Endothelial cell of umbilical vein (primary cell): ENCODE measurements around the gene CFAP46.

Experiments
- CTCF ChIP-seq, 2 donors: IDR thresholded peaks; 1 replicate in 1 of 2; 2 replicates in 1 of 2; pipeline ENCODE4 v1.5.1; 2011; ENCODE audit warnings: low read length in 2 of 2, mild to moderate bottlenecking in 2 of 2, moderate library complexity in 2 of 2, control low read depth in 1 of 2, inconsistent platforms in 1 of 2, low read depth in 1 of 2; ENCODE audit not compliant: insufficient read depth in 1 of 2; ENCODE audit errors: extremely low read depth in 1 of 2
- EZH2 ChIP-seq: IDR thresholded peaks from 2 replicates; pipeline ENCODE4 v1.6.1; 2012; ENCODE audit warnings: borderline replicate concordance, low read depth, mild to moderate bottlenecking, moderate library complexity, low read length, inconsistent platforms; ENCODE audit not compliant: severe bottlenecking
- MAX ChIP-seq: IDR thresholded peaks from 2 replicates; pipeline ENCODE4 v1.6.1; 2011; ENCODE audit not compliant: insufficient read depth, insufficient read length
- POLR2A ChIP-seq: IDR thresholded peaks from 2 replicates; pipeline ENCODE4 v1.6.1; 2012; ENCODE audit warnings: low read depth, mild to moderate bottlenecking, control low read depth, low read length
- POLR2AphosphoS5 ChIP-seq: IDR thresholded peaks from 2 replicates; pipeline ENCODE4 v1.6.1; 2012; ENCODE audit warnings: low read depth, mild to moderate bottlenecking, control low read depth, low read length, moderate library complexity; ENCODE audit not compliant: insufficient read depth

DNA sequence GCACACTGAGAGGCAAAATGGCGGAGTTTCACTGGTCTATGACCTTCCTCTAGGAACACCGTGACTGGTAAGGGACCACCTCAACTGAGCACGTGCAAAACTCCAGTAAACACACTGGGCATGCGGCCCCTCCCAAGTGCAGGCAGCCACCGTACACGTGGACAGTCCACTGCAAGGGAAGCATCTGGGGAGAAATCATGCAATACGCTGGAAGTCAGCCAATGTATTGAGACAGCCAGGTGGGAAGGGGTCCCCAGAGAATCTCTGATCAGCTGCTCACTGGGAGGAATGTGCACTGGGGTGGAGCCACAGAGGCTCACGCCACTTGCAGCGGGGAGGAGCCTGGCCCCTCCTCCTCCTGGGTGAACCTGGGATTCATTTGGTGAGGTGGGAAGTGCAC, 49.3 kb downstream of the CFAP46 start:
- TF ChIP-seq POLR2AphosphoS5 (no peak), CTCF (IDR thresholded peaks at IDR 0.05; ENCODE audit: extremely low read depth in 1 of 2, insufficient read depth in 1 of 2, low read depth in 1 of 2, low read length in 2 of 2) (no peak), MAX (no peak), POLR2A (no peak), EZH2 (no peak)
